ENCODE measurements around the gene ETFRF1.

The ETFRF1 gene

GRCh38 chr12:25236190-25236589 is 41.2 kb downstream of the ETFRF1 start:
- DNase-seq = no peak

- DNase-seq = no peak
These were observed 41.6 kb downstream of the ETFRF1 start for GRCh38 chr12:25236626-25237025.

GRCh38 chr12:25241167-25242020 is 46.4 kb downstream of the ETFRF1 start:
- peak; percentile 23 to 67 for DNase-seq

DNA sequence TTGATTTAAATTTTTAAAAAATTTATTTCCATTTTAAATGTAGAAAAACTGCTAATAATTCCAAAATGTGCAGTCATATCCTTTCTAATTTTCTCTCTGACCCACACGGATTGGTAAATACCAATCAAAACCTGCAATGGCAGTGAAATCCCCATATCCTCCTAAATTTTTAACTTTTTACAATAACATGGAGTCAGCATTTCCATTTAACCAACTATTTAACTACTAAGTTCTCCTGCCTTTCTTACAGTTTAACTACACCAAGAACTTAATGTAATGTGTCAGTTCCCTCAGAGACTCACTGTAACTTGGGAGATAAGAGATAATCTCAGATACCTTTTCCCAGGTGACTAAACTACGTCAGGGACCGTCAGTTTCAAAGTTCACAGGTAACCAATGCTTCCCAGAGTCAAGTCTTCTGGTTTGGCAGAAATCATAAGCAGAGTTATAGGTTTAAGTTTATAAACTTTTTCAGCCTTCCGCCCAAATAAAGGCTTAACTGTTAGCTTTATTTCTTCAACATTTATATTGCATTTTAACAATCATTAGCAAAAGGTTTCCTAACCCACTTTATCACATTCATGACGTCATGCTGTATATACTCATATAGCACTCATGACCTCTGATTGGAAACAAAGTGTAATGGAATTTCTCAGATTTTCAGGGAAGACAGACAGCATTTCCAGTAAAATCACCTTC is 48.1 kb downstream of the ETFRF1 start:
- no peak for DNase-seq

DNA sequence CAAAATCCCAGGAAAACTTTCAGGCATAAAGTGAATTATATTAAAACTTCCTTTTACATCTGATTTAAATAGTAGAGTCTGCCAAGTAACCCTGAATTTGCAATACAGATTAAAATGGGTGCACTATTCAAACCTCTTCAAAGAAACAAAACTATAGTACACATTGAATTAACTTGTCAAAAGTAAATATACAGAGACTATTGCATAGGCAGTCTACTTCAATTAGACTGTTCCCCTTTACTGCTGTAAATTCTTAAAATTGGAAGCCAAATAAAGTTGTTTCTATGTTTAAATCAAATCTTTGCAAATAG is 48.6 kb downstream of the ETFRF1 start:
- DNase-seq = no peak

DNA sequence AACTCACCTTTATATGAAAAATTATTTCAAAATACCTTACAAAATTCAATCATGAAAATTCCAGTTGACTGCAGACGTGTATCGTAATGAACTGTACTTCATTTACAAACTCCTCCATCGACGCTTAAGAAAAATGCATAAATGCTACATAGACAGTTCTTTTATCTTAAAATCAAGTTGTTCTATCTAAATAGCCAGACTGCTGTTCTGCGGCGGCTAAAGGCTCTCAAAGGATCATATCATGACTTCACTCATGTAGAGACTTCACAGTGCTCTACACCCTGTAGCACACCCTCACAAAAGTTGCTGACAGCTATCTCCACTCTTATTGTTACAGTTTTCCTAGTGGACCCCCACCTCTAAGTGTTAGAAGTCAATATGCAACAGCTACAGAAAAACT is 50.5 kb downstream of the ETFRF1 start:
- no peak for DNase-seq

- DNase-seq = no peak
These were observed 53.1 kb downstream of the ETFRF1 start for GRCh38 chr12:25248137-25248536.

DNA sequence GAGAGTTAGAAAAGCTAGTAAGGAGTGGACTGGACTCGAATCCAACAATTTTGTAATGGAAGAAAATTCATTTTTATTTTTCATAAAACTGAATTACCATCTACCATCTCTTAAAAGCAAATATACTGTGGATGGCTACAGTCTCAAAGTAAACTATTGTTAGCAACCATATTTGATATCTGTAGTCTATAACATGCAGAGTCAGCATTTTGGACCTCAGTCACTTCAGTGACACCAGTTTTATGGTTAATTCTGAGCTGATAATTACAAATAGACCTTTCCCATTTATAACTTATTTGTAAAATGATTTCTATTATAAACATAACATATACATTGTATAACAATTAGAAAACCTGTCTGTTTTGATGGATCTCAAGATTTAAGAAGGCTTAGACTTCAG is 53.7 kb downstream of the ETFRF1 start:
- no peak for DNase-seq

GRCh38 chr12:25249931-25250738 is 55.1 kb downstream of the ETFRF1 start:
- DNase-seq = peak; percentile 11 to 72

GRCh38 chr12:25250744-25251730 is 56.0 kb downstream of the ETFRF1 start, which contains the start of gene KRAS:
TSS of gene KRAS (minus strand) at chr12:25250929.
- peak; percentile 82 to 97 for DNase-seq

DNA sequence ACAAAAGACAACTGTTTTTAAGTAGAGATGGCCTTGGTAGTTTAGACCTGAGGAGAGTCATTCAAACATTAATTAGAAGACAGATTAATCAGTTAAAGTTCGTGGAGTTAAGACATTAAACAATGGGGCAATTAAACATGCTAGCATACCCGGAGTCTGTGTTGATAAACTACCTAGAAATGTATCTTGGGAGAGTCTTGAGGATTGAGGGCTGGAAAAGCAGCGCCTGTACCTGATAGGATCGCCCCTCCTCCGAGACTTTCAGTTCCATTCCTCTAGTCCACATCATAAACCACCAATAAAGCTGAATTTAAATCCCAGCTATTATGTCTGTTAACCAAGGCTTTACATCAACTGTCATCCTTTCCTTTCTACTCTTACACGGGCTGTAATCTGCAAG is 56.7 kb downstream of the ETFRF1 start:
- DNase-seq = peak in 1 of 2 experiments; percentile 11

GRCh38 chr12:25252946-25253345 is 57.9 kb downstream of the ETFRF1 start:
- no peak for DNase-seq

- DNase-seq = no peak
These were observed 58.5 kb downstream of the ETFRF1 start for GRCh38 chr12:25253371-25254068.

DNA sequence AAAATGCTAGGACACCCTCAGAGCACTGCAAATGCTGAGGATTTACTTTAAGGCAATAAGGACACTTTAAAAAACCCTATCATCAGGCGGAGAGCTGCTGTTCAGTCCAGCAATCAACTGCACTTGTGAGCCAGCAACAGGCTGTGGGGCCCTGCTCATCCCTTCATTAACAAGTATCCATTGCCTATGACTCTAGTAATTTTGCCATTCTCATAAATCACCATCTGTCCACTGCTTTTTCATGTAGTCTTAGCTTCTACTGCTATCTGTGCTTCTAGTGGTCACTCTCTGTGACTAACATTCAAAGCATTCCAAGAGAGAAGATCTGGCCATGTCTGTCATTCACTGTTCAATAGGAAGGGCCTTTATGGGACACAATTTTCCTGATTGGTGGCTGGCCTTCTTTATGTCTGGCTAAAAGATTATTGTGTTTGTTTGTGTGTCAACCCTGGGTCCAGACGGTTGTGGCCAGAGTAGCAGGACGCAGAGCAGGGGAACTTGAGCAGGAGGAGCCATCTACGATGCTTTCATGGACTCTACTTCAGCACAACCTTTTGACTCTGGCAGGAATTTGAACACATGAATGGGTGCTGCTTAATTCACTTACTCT is 59.3 kb downstream of the ETFRF1 start:
- no peak for DNase-seq

Data from NCI-H526 (cell line).